ENCODE data around the gene UBB. TPM values are rescaled to one million over a fixed set of nuclear protein-coding genes. Genes with fewer than 3 reads are reported as not detected.

Gene UBB
- total RNA-seq, 1 experiment from 2014 or later: 1,900 TPM

DNA sequence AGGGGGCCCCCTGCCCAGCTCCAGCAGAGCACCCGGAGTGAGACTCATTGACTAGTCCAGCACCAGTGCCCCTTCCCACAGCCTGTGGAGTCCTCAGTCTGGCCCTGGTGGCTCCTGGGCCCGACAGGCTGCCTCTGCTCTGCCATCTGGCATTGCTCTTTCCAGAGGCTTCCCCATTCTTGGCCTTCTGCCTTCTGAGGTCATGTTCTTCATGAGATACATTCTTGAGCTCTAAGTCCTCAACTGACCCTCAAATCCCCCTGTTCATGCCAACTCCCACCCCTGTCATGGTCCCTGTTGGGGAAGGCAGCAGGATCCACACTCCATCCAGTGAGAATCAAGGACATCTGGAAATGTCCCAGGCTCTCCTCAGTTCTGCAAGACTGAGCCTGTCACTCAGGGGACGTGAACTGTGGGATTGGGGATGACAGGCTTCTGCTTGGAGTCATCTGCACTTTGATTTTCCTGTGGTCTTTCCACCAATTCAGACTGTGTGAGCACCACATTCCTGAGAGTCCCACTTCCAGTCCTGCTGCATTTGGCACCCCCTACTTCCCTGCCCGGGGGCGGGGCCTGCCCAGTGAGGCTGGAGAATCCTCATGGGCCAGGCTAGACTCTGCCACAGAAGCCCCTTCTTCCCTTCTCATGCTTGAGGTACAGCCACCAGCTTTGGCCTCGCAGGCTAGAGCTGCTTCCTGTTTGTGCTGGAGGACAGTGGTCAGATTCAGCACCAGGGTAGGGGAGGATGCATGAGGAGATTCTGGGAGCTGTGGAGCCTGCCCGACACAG lies 37.2 kb downstream of the UBB start:
- ChIA-PET CTCF (interaction anchor here (0.6 kb wide), 1 partner anchor 32 kb away, joined by 5 read pairs; no protein-coding TSS in a partner anchor), POLR2A (no interaction called here)
- no peak for DNase-seq
- no peak overlapping the region for H3K4me3 Mint-ChIP-seq (ENCODE audit: unreplicated experiment)
- H3K27me3 Mint-ChIP-seq (ENCODE audit: insufficient read depth, unreplicated experiment): no peaks in the 10 kb centered on the region
- H3K9me3 ChIP-seq: no peaks in the 10 kb centered on the region
- intact Hi-C loops (cut with micrococcal nuclease; ENCODE audit: unreplicated experiment): no loop called here
- TF ChIP-seq, protein P1, sequence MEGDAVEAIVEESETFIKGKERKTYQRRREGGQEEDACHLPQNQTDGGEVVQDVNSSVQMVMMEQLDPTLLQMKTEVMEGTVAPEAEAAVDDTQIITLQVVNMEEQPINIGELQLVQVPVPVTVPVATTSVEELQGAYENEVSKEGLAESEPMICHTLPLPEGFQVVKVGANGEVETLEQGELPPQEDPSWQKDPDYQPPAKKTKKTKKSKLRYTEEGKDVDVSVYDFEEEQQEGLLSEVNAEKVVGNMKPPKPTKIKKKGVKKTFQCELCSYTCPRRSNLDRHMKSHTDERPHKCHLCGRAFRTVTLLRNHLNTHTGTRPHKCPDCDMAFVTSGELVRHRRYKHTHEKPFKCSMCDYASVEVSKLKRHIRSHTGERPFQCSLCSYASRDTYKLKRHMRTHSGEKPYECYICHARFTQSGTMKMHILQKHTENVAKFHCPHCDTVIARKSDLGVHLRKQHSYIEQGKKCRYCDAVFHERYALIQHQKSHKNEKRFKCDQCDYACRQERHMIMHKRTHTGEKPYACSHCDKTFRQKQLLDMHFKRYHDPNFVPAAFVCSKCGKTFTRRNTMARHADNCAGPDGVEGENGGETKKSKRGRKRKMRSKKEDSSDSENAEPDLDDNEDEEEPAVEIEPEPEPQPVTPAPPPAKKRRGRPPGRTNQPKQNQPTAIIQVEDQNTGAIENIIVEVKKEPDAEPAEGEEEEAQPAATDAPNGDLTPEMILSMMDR (IDR thresholded peaks at IDR 0.05; ENCODE audit: insufficient read depth in 1 of 2, low read depth in 1 of 2, low read length in 1 of 2, severe bottlenecking in 1 of 2, unreplicated experiment in 1 of 2): no peak
- no peaks in the 10 kb centered on the region for H3K9me3 Mint-ChIP-seq (ENCODE audit: unreplicated experiment)
- H3K36me3 Mint-ChIP-seq (ENCODE audit: insufficient read depth, unreplicated experiment): no peaks in the 10 kb centered on the region
- BruUV-seq (replicated peaks): no TSS peak
- no peak overlapping the region for H3K4me3 ChIP-seq (ENCODE audit: low read depth, low read length)
- H3K36me3 ChIP-seq (ENCODE audit: control insufficient read depth, insufficient read depth, low read length): no peaks in the 10 kb centered on the region
- H3K4me1 ChIP-seq: peaks cover 10% of the 10 kb centered on the region
- H3K4me1 Mint-ChIP-seq (ENCODE audit: low read depth, unreplicated experiment): no peaks in the 10 kb centered on the region
- H3K27ac Mint-ChIP-seq (ENCODE audit: unreplicated experiment): no peak overlapping the region
- no peaks in the 10 kb centered on the region; the same call in 1 of the 2 replicates for H3K27me3 ChIP-seq (replicated peaks; ENCODE audit: control insufficient read depth, insufficient read depth, low read length)

DNA sequence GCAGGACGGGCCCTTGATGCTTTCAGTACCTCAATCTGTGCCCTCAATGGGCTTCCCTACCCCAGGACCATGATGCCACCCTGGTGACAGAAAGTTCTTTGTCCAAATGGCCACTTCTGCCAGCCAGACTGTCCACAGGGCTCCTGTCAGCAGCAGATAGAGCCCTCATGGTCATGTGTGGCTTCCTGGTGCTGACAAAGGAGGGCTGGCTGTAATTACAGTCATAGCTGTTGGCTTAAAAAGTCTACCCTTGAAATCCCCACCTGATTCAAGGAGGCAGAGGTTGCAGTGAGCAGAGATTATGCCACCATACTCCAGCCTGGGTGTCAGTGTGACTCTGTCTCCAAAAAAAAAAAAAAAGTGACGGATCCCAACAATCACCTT lies 37.8 kb downstream of the UBB start:
- ChIA-PET CTCF (interaction anchor here (0.6 to 1.1 kb wide), 2 partner anchors 9 to 32 kb away, joined by 3 to 5 read pairs; no protein-coding TSS in a partner anchor), POLR2A (interaction anchor here (1.2 kb wide), 1 partner anchor 20 kb away, joined by 4 read pairs; no protein-coding TSS in a partner anchor)
- Histone ChIP-seq H3K4me1 (peaks cover 10% of the 10 kb centered on the region), H3K36me3 (ENCODE audit: control insufficient read depth, insufficient read depth, low read length) (no peaks in the 10 kb centered on the region), H3K4me3 (ENCODE audit: low read depth, low read length) (no peak overlapping the region), H3K9me3 (no peaks in the 10 kb centered on the region), H3K27me3 (replicated peaks; ENCODE audit: control insufficient read depth, insufficient read depth, low read length) (no peaks in the 10 kb centered on the region; the same call in 1 of the 2 replicates)
- TF ChIP-seq, protein P1 (IDR thresholded peaks at IDR 0.05; ENCODE audit: insufficient read depth in 1 of 2, low read depth in 1 of 2, low read length in 1 of 2, severe bottlenecking in 1 of 2, unreplicated experiment in 1 of 2): no peak
- DNase-seq: no peak
- no peaks in the 10 kb centered on the region for H3K4me1 Mint-ChIP-seq (ENCODE audit: low read depth, unreplicated experiment)
- no peaks in the 10 kb centered on the region for H3K27me3 Mint-ChIP-seq (ENCODE audit: insufficient read depth, unreplicated experiment)
- no peak overlapping the region for H3K4me3 Mint-ChIP-seq (ENCODE audit: unreplicated experiment)
- intact Hi-C loops (cut with micrococcal nuclease; ENCODE audit: unreplicated experiment): no loop called here
- no peak overlapping the region for H3K27ac Mint-ChIP-seq (ENCODE audit: unreplicated experiment)
- H3K9me3 Mint-ChIP-seq (ENCODE audit: unreplicated experiment): no peaks in the 10 kb centered on the region
- BruUV-seq (replicated peaks): no TSS peak
- H3K36me3 Mint-ChIP-seq (ENCODE audit: insufficient read depth, unreplicated experiment): no peaks in the 10 kb centered on the region

DNA sequence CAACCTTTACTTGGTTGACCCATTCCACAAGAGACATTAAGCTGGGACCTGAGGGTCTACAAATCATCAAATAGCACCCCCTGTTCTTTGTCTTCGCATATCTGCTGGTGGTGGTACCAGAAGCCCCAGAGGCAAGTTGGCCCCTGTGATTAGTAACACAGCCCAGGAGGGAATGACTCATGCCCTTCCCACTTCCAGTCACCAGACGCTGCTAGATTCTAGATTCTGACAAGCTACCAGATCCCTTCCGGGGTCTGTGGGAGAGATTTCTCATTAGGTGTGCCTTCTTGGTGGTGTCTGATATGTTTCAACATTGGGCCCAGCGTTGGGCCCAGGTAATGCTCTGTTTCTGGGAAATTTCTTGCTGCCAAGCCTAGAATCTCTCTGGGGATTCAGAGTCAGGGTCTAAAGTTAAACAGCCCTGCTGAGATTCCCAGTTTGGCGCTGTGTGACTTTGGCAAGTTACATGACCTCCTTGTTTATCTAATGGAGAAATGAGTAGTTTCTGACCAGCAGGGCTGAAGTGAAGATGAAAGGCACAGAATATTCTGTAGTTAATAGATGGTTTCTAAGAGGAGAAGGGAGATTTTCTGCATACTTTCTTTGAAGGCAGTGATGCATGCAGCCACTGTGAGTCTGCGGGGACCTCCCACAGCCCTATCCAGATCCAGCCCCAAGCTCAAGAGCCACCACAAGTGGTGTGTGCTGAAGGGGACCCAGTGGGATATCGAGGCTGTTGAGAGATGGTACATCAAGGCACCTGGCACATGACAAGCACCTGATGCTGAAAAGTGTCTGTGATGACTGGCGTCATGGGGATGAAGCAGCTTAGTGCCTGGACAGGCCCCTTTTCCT lies 38.4 kb downstream of the UBB start:
- DNase-seq: no peak
- no peak overlapping the region for H3K4me3 Mint-ChIP-seq (ENCODE audit: unreplicated experiment)
- H3K27me3 Mint-ChIP-seq (ENCODE audit: insufficient read depth, unreplicated experiment): no peaks in the 10 kb centered on the region
- no peak overlapping the region for H3K4me3 ChIP-seq (ENCODE audit: low read depth, low read length)
- H3K36me3 ChIP-seq (ENCODE audit: control insufficient read depth, insufficient read depth, low read length): no peaks in the 10 kb centered on the region
- intact Hi-C loops (cut with micrococcal nuclease; ENCODE audit: unreplicated experiment): no loop called here
- H3K27me3 ChIP-seq (replicated peaks; ENCODE audit: control insufficient read depth, insufficient read depth, low read length): no peaks in the 10 kb centered on the region; the same call in 1 of the 2 replicates
- H3K36me3 Mint-ChIP-seq (ENCODE audit: insufficient read depth, unreplicated experiment): no peaks in the 10 kb centered on the region
- no peak overlapping the region for H3K27ac Mint-ChIP-seq (ENCODE audit: unreplicated experiment)
- H3K4me1 ChIP-seq: peaks cover 10% of the 10 kb centered on the region
- ChIA-PET CTCF (interaction anchor here (0.6 to 1.1 kb wide), 2 partner anchors 9 to 31 kb away, joined by 3 to 5 read pairs; no protein-coding TSS in a partner anchor), POLR2A (interaction anchor here (1.2 kb wide), 1 partner anchor 19 kb away, joined by 4 read pairs; no protein-coding TSS in a partner anchor)
- TF ChIP-seq, protein P1 (IDR thresholded peaks at IDR 0.05; ENCODE audit: insufficient read depth in 1 of 2, low read depth in 1 of 2, low read length in 1 of 2, severe bottlenecking in 1 of 2, unreplicated experiment in 1 of 2): no peak
- H3K9me3 Mint-ChIP-seq (ENCODE audit: unreplicated experiment): no peaks in the 10 kb centered on the region
- BruUV-seq (replicated peaks): no TSS peak
- H3K9me3 ChIP-seq: no peaks in the 10 kb centered on the region
- H3K4me1 Mint-ChIP-seq (ENCODE audit: low read depth, unreplicated experiment): no peaks in the 10 kb centered on the region
